Endodermal cell (in vitro differentiated cells): Measurements from ENCODE around the gene LRRFIP1. TPM values are rescaled to one million over a fixed set of nuclear protein-coding genes. Genes with fewer than 3 reads are reported as not detected.

Experiments used
- DNase-seq: peaks from one replicate; pipeline ENCODE4 v3.0.0-alpha.2; 2017
- H3K27ac ChIP-seq: 2 replicates; pipeline ENCODE4 v1.5.1; 2013; ENCODE audit warnings: mild to moderate bottlenecking, low read depth, low read length, moderate library complexity
- H3K27me3 ChIP-seq: 2 replicates; pipeline ENCODE4 v1.6.1; 2013; ENCODE audit warnings: mild to moderate bottlenecking, low read length, moderate library complexity; ENCODE audit not compliant: insufficient read depth, control insufficient read depth, poor library complexity, severe bottlenecking
- H3K36me3 ChIP-seq: 2 replicates; pipeline ENCODE4 v1.7.0; 2013; ENCODE audit warnings: mild to moderate bottlenecking, low read length, moderate library complexity; ENCODE audit not compliant: control insufficient read depth, insufficient read depth
- H3K4me1 ChIP-seq: one replicate; pipeline ENCODE4 v1.7.0; 2013; ENCODE audit warnings: low read length; ENCODE audit not compliant: control insufficient read depth, insufficient read depth
- H3K4me3 ChIP-seq: 2 replicates; pipeline ENCODE4 v1.5.1; 2013; ENCODE audit warnings: mild to moderate bottlenecking, low read length, moderate library complexity
- H3K9ac ChIP-seq: 2 replicates; pipeline ENCODE4 v1.6.1; 2013; ENCODE audit warnings: mild to moderate bottlenecking, low read length, moderate library complexity; ENCODE audit not compliant: poor library complexity, severe bottlenecking; ENCODE audit errors: extremely low read depth
- H3K9me3 ChIP-seq: 2 replicates; pipeline ENCODE4 v1.6.1; 2013; ENCODE audit warnings: mild to moderate bottlenecking, low read length, moderate library complexity; ENCODE audit not compliant: control insufficient read depth
- H3K27ac Mint-ChIP-seq: 2 replicates; pipeline ENCODE4 v1.8.0; 2020; ENCODE audit warnings: mixed read lengths
- H3K27me3 Mint-ChIP-seq: 2 replicates; pipeline ENCODE4 v1.8.0; 2021; ENCODE audit warnings: mild to moderate bottlenecking, mixed read lengths; ENCODE audit not compliant: insufficient read depth
- H3K36me3 Mint-ChIP-seq: 2 replicates; pipeline ENCODE4 v1.8.0; 2020; ENCODE audit warnings: low read depth, mixed read lengths
- H3K4me1 Mint-ChIP-seq: 2 replicates; pipeline ENCODE4 v1.8.0; 2020; ENCODE audit warnings: mixed read lengths
- H3K4me3 Mint-ChIP-seq: 2 replicates; pipeline ENCODE4 v1.8.0; 2020; ENCODE audit warnings: mild to moderate bottlenecking, moderate library complexity, mixed read lengths
- H3K9me3 Mint-ChIP-seq: 2 replicates; pipeline ENCODE4 v1.8.0; 2020; ENCODE audit warnings: mild to moderate bottlenecking, mixed read lengths
- WGBS, 2 experiments: methylation state at CpG; one replicate each; pipeline versions ENCODE4 v1.1.5 to v1.1.7; 2013; ENCODE audit warnings: missing lambda C conversion rate in 2 of 2, mixed read lengths in 1 of 2; ENCODE audit not compliant: insufficient coverage in 1 of 2, insufficient read length in 1 of 2; 5-methylcytosine and 5-hydroxymethylcytosine counted together
- total RNA-seq, 2 donors: library from RNA; stranded (reverse); fragmentation: NEBNext Ultra II Directional in 1 of 2; extraction: Animal tissue kit (Norgen Biotek cat#: 25700) in 1 of 2; gene quantifications; 2 replicates in 1 of 2; 3 replicates in 1 of 2; pipeline ENCODE4 v1.2.1, GENCODE V29; 2021
- TF ChIP-seq, protein P1 (sequence below): fragments of 200-600 bp; sonication (generic); conservative IDR thresholded peaks from 2 replicates; pipeline ENCODE4 v1.5.0; 2021; ENCODE audit warnings: antibody characterized with exemption, mild to moderate bottlenecking

The LRRFIP1 gene
- total RNA-seq, 2 donors from 2014 or later: 102 to 132 TPM

GRCh38 chr2:237798236-237799059 lies 171.1 kb downstream of the LRRFIP1 start, which contains the start of gene RBM44:
RBM44 (plus strand) TSS chr2:237798779; CDS start chr2:237813610, 14,831 bp downstream.
- H3K36me3 ChIP-seq: no peaks in the 10 kb centered on the region
- 97 to 99% methylated on average over 66 to 84 of the region's 84 CpGs for WGBS, 2 experiments
- no peaks in the 10 kb centered on the region for H3K4me1 Mint-ChIP-seq
- H3K9me3 Mint-ChIP-seq: peaks cover 16% of the 10 kb centered on the region
- H3K27me3 Mint-ChIP-seq: peaks cover 7% of the 10 kb centered on the region
- no peaks in the 10 kb centered on the region for H3K36me3 Mint-ChIP-seq
- H3K4me1 ChIP-seq: no peaks in the 10 kb centered on the region
- H3K27me3 ChIP-seq: no peaks in the 10 kb centered on the region
- H3K4me3 ChIP-seq: no peak within 1 kb of the TSS
- no peak within 1 kb of the TSS for H3K4me3 Mint-ChIP-seq
- DNase-seq: no peak
- no peak within 1 kb of the TSS for H3K27ac ChIP-seq
- TF ChIP-seq, protein P1, sequence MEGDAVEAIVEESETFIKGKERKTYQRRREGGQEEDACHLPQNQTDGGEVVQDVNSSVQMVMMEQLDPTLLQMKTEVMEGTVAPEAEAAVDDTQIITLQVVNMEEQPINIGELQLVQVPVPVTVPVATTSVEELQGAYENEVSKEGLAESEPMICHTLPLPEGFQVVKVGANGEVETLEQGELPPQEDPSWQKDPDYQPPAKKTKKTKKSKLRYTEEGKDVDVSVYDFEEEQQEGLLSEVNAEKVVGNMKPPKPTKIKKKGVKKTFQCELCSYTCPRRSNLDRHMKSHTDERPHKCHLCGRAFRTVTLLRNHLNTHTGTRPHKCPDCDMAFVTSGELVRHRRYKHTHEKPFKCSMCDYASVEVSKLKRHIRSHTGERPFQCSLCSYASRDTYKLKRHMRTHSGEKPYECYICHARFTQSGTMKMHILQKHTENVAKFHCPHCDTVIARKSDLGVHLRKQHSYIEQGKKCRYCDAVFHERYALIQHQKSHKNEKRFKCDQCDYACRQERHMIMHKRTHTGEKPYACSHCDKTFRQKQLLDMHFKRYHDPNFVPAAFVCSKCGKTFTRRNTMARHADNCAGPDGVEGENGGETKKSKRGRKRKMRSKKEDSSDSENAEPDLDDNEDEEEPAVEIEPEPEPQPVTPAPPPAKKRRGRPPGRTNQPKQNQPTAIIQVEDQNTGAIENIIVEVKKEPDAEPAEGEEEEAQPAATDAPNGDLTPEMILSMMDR: no peak
- H3K9me3 ChIP-seq: peaks cover 9% of the 10 kb centered on the region
- H3K27ac Mint-ChIP-seq: no peak within 1 kb of the TSS
- no peak within 1 kb of the TSS for H3K9ac ChIP-seq

- Histone ChIP-seq H3K27ac (no peak overlapping the region), H3K27me3 (no peaks in the 10 kb centered on the region), H3K9me3 (peaks cover 9% of the 10 kb centered on the region), H3K4me1 (no peaks in the 10 kb centered on the region), H3K36me3 (no peaks in the 10 kb centered on the region), H3K9ac (no peak overlapping the region), H3K4me3 (no peak overlapping the region)
- H3K4me1 Mint-ChIP-seq: no peaks in the 10 kb centered on the region
- H3K4me3 Mint-ChIP-seq: no peak overlapping the region
- TF ChIP-seq, protein P1: no peak
- no peaks in the 10 kb centered on the region for H3K36me3 Mint-ChIP-seq
- H3K27ac Mint-ChIP-seq: no peak overlapping the region
- H3K27me3 Mint-ChIP-seq: peaks cover 7% of the 10 kb centered on the region
- no peak for DNase-seq
- H3K9me3 Mint-ChIP-seq: peaks cover 16% of the 10 kb centered on the region
- 96 to 97% methylated on average over 34 of the region's 34 CpGs for WGBS, 2 experiments
Measured at GRCh38 chr2:237799060-237799428, 171.7 kb downstream of the LRRFIP1 start.

DNA sequence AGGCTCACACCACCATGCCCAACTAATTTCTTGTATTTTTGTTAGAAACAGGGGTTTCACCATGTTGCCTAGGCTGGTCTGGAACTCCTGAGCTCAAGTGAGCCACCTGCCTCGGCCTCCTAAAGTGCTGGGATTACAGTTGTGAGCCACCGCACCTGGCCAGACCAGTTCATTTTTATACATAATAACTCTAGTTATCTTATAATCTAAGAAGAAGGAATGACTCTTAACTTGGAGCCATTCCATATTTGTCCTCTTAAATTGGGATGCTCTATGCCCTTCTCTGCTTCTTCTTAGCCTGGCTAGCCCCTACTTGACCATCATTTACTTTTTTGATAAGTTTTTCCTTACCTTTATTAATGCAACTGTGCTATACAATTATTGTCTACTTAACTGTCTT lies 174.1 kb downstream of the LRRFIP1 start:
- Histone ChIP-seq H3K36me3 (no peaks in the 10 kb centered on the region), H3K27ac (no peak overlapping the region), H3K9me3 (peaks cover 9% of the 10 kb centered on the region), H3K27me3 (no peaks in the 10 kb centered on the region), H3K9ac (no peak overlapping the region), H3K4me3 (no peak overlapping the region), H3K4me1 (no peaks in the 10 kb centered on the region)
- TF ChIP-seq, protein P1: no peak
- Mint-ChIP-seq H3K4me3 (no peak overlapping the region), H3K27me3 (peaks cover 7% of the 10 kb centered on the region), H3K9me3 (peaks cover 16% of the 10 kb centered on the region), H3K36me3 (no peaks in the 10 kb centered on the region), H3K4me1 (peaks cover 4% of the 10 kb centered on the region), H3K27ac (no peak overlapping the region)
- DNase-seq: no peak
- WGBS, 2 experiments: 96 to 100% methylated on average over 1 to 2 of the region's 2 CpGs
